Stomach (tissue), 9 donors: ENCODE measurements around the gene OTOG. TPM values are rescaled to one million over a fixed set of nuclear protein-coding genes. Genes with fewer than 3 reads are reported as not detected.

Source experiments
- DNase-seq, 2 donors: peaks; one replicate each; pipeline versions ENCODE4 v3.0.0 to v3.0.0-alpha.2; 2013 to 2019
- H3K27ac ChIP-seq, 5 donors: fragments of 200-600 bp in 4 of 5; sonication (generic) in 4 of 5; one replicate each; pipeline ENCODE4 v1.5.1; 2013 to 2019; ENCODE audit warnings: mild to moderate bottlenecking in 1 of 5, moderate library complexity in 1 of 5
- H3K27me3 ChIP-seq, 3 donors: fragments of 200-600 bp; sonication (generic); one replicate each; pipeline ENCODE4 v1.5.1; 2017 to 2019; ENCODE audit warnings: mixed run types in 1 of 3
- H3K36me3 ChIP-seq, 4 donors: fragments of 200-600 bp; sonication (generic); 1 replicate in 3 of 4; 2 replicates in 1 of 4; pipeline ENCODE4 v1.5.1; 2016 to 2019
- H3K4me1 ChIP-seq, 4 donors: fragments of 200-600 bp; sonication (generic); one replicate each; pipeline ENCODE4 v1.5.1; 2016 to 2019
- H3K4me3 ChIP-seq, 4 donors: fragments of 200-600 bp; sonication (generic) in 3 of 4; one replicate each; pipeline ENCODE4 v1.5.1; 2016 to 2019; ENCODE audit warnings: mild to moderate bottlenecking in 1 of 4
- H3K9me3 ChIP-seq, 4 donors: fragments of 200-600 bp; sonication (generic); one replicate each; pipeline ENCODE4 v1.5.1; 2016 to 2019
- CTCF ChIP-seq, 7 experiments: fragments of 450-650 bp in 4 of 7; fragments of 200-600 bp in 3 of 7; sonication (generic) in 3 of 7; IDR thresholded peaks; one replicate each; pipeline ENCODE4 v1.5.1; 2016 to 2019; ENCODE audit warnings: antibody characterized with exemption in 7 of 7, control low read depth in 2 of 7, mild to moderate bottlenecking in 1 of 7
- EP300 ChIP-seq: sonication (generic); formaldehyde crosslinking; IDR thresholded peaks from one replicate; pipeline ENCODE4 v1.6.1; 2017; ENCODE audit warnings: antibody characterized with exemption
- POLR2A ChIP-seq, 4 donors: fragments of 450-650 bp; IDR thresholded peaks; one replicate each; pipeline ENCODE4 v1.6.1; 2016; ENCODE audit warnings: antibody characterized with exemption in 4 of 4, control low read depth in 2 of 4, mild to moderate bottlenecking in 1 of 4, moderate library complexity in 1 of 4
- POLR2AphosphoS5 ChIP-seq, 3 donors: sonication (generic); formaldehyde crosslinking; IDR thresholded peaks; one replicate each; pipeline ENCODE4 v1.6.1; 2016; ENCODE audit warnings: antibody characterized with exemption in 3 of 3
- WGBS, 5 donors: extraction: QIAGEN DNeasy Blood & Tissue Kit in 3 of 5; methylation state at CpG; one replicate each; pipeline versions ENCODE4 v1.1.5 to v1.1.7; 2013 to 2018; 5-methylcytosine and 5-hydroxymethylcytosine counted together
- intact Hi-C: fragments of 100-400 bp; cut with DNase I; formaldehyde crosslinking; loops from one replicate; pipeline ENCODE4 v1.15.1; 2023; ENCODE audit warnings: low total_unique reads
- polyA plus RNA-seq, 3 donors: library from polyadenylated mRNA; stranded (reverse); fragments of 200-250 nt; gene quantifications; one replicate each; pipeline ENCODE4 v1.2.3, GENCODE V29; 2013
- total RNA-seq, 5 donors: library from RNA; depleted of rRNA; stranded (reverse); fragments of >200 nt; gene quantifications; one replicate each; pipeline versions ENCODE4 v1.1.0 to v1.2.3, GENCODE V29; 2014 to 2016
- donor health status: healthy with polysubstance abuse.
- donor health status: Bipolar disorder and iron deficiency.
- donor health status: healthy.

Gene OTOG
- total and polyA plus RNA-seq, 8 donors, result not detected

GRCh38 chr11:17519061-17519885, 27.8 kb upstream of the OTOG start:
- no peak overlapping the region for H3K27ac ChIP-seq
- no peak overlapping the region for H3K4me3 ChIP-seq
- no peak for TF ChIP-seq POLR2A (IDR thresholded peaks at IDR 0.05)
- TF ChIP-seq CTCF (IDR thresholded peaks at IDR 0.05), result no peak
- TF ChIP-seq EP300, result no peak
- TF ChIP-seq POLR2AphosphoS5 (IDR thresholded peaks at IDR 0.05), result no peak
- peaks cover 0 to 10% (median 0%) of the 10 kb centered on the region in 3 donors for H3K27me3 ChIP-seq
- peaks cover 0 to 21% (median 10%) of the 10 kb centered on the region in 4 donors for H3K36me3 ChIP-seq
- no peaks in the 10 kb centered on the region for H3K4me1 ChIP-seq
- H3K9me3 ChIP-seq, result no peaks in the 10 kb centered on the region
- WGBS, 5 donors, result 73 to 76% (median 74%) methylated on average over 7 of the region's 7 CpGs
- DNase-seq, result no peak
- intact Hi-C loops, result no loop called here

GRCh38 chr11:17521106-17521900, 25.8 kb upstream of the OTOG start:
- TF ChIP-seq CTCF (IDR thresholded peaks at IDR 0.05) (no peak), EP300 (no peak), POLR2A (IDR thresholded peaks at IDR 0.05) (no peak), POLR2AphosphoS5 (IDR thresholded peaks at IDR 0.05) (no peak)
- Histone ChIP-seq H3K4me1 (no peaks in the 10 kb centered on the region), H3K9me3 (no peaks in the 10 kb centered on the region), H3K27ac (no peak overlapping the region), H3K4me3 (no peak overlapping the region), H3K27me3 (peaks cover 0 to 10% (median 0%) of the 10 kb centered on the region in 3 donors), H3K36me3 (peaks cover 0 to 28% (median 10%) of the 10 kb centered on the region in 4 donors)
- intact Hi-C loops, result no loop called here
- 80 to 87% (median 86%) methylated on average over 9 to 11 of the region's 11 CpGs for WGBS, 5 donors
- no peak for DNase-seq

GRCh38 chr11:17522655-17523054, 24.4 kb upstream of the OTOG start:
- no peak for DNase-seq
- H3K4me3 ChIP-seq, result no peak overlapping the region
- H3K36me3 ChIP-seq, result peaks cover 0 to 27% (median 6%) of the 10 kb centered on the region in 4 donors
- TF ChIP-seq POLR2A (IDR thresholded peaks at IDR 0.05) (no peak), CTCF (IDR thresholded peaks at IDR 0.05) (no peak), POLR2AphosphoS5 (IDR thresholded peaks at IDR 0.05) (no peak), EP300 (no peak)
- H3K27me3 ChIP-seq, result peaks cover 0 to 5% (median 0%) of the 10 kb centered on the region in 3 donors
- no peaks in the 10 kb centered on the region for H3K9me3 ChIP-seq
- intact Hi-C loops, result no loop called here
- no peaks in the 10 kb centered on the region for H3K4me1 ChIP-seq
- H3K27ac ChIP-seq, result no peak overlapping the region
- 79 to 88% (median 84%) methylated on average over 7 to 17 of the region's 17 CpGs for WGBS, 5 donors

- Histone ChIP-seq H3K27me3 (peaks cover 0 to 5% (median 0%) of the 10 kb centered on the region in 3 donors), H3K4me1 (no peaks in the 10 kb centered on the region), H3K36me3 (peaks cover 0 to 27% (median 6%) of the 10 kb centered on the region in 4 donors), H3K9me3 (no peaks in the 10 kb centered on the region), H3K4me3 (no peak overlapping the region), H3K27ac (no peak overlapping the region)
- intact Hi-C loops, result no loop called here
- DNase-seq, result no peak
- 85 to 97% (median 95%) methylated on average over 8 to 9 of the region's 9 CpGs for WGBS, 5 donors
- TF ChIP-seq POLR2AphosphoS5 (IDR thresholded peaks at IDR 0.05), result no peak
- no peak for TF ChIP-seq CTCF (IDR thresholded peaks at IDR 0.05)
- TF ChIP-seq POLR2A (IDR thresholded peaks at IDR 0.05), result no peak
- TF ChIP-seq EP300, result no peak
These were observed 22.8 kb upstream of the OTOG start for GRCh38 chr11:17524221-17524620.
